GM21515 (cell line): ENCODE results near the gene SUMF1.
"Not testable (repeated sequence)": the region's sequence is repeated elsewhere in the genome, so short reads cannot be mapped to it uniquely, and the experiment has no call there.

ENCODE experiments used
- ATAC-seq: cut with Tn5 transposase; IDR thresholded peaks from one replicate; pipeline ENCODE4 v1.9.1; 2021; ENCODE audit not compliant: unreplicated experiment

The SUMF1 gene

GRCh38 chr3:4462369-4463040 is 4.6 kb downstream of the SUMF1 start:
- no peak for ATAC-seq

- no peak for ATAC-seq
Observed at GRCh38 chr3:4461468-4462090, 5.5 kb downstream of the SUMF1 start.

GRCh38 chr3:4460334-4460733 is 6.7 kb downstream of the SUMF1 start:
- ATAC-seq: no peak

DNA sequence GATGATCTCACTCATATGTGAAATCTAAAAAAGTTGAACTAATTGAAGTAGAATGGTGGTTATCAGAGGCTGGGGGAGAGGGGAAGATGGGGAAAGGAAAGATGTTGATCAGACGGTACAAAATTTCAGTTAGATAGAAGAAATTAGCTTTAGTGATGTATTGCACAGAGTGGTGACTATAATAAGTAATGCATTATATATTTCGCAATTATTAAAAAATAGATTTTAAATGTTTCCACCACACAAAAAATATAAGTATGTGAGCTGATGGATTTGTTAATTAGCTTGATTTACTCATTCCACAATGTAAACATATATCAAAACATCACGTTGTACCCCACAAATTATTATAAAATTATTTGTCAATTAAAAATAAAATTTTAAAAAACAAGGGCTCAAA is 8.1 kb downstream of the SUMF1 start:
- no peak for ATAC-seq

DNA sequence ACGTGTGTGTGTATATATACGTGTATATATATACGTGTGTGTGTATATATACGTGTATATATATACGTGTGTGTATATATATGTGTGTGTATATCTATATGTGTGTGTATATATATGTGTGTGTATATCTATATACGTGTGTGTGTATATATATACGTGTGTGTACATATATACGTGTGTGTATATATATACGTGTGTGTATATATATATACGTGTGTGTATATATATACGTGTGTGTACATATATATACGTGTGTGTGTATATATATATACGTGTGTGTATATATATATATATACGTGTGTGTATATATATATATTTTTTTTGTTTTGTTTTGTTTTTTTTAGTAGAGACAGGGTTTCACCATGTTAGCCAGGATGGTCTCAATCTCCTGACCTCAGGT is 10.3 kb downstream of the SUMF1 start:
- ATAC-seq: not testable (repeated sequence)

DNA sequence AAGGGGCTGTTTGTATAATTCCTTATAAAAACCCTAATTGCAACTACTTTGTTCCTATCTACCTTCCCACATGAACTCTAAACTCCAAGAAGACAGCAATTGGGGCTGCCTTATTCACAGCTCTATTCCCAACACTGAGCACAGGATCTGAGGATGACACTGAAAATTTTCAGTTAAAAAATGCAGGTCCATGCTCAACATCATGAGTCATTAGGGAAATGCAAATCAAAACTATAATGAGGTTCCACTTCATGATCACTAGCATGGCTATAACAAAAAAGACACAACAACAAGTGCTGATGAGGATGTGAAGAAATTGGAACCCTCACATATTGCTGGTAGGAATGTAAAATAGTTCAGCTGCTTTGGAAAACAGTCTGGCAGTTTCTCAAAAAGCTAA is 12.9 kb downstream of the SUMF1 start:
- no peak for ATAC-seq

DNA sequence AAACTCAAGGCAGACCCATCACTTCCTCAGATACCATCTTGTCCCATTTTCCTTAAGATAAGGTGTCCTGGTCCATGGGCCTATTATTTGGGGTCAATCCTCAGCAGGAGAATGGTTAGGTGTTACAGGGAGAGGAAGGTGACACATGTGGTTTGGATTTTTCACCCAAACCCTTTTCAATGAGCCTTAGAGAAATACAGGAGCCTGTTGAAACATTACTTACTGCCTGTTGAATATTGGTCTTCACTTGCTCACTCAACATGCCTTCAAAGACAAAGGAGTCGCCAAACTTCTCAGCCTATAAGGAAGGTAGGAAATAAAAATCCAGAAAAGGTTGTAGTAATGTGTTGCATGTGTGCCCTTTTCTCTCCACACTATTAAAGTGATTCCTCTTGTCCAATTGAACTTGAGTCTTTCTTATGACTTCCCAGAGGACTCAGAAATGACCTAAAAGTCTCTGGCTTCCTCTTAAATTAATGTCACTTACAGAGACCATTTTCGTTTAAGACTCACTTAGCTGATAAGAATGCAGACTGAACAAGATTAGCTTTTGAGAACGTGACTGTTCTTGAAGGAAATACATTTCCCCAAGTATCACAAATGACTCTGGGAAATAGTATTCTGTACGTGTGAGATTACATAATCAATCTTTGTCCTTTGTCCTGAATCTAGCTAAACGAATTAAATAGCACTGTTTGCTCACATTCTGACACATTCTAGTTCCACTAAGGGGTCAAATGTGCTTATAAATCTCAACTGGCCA is 17.8 kb downstream of the SUMF1 start:
- no peak for ATAC-seq

GRCh38 chr3:4448187-4448586 is 18.9 kb downstream of the SUMF1 start:
- no peak for ATAC-seq

GRCh38 chr3:4447295-4447999 is 19.6 kb downstream of the SUMF1 start:
- ATAC-seq: no peak

DNA sequence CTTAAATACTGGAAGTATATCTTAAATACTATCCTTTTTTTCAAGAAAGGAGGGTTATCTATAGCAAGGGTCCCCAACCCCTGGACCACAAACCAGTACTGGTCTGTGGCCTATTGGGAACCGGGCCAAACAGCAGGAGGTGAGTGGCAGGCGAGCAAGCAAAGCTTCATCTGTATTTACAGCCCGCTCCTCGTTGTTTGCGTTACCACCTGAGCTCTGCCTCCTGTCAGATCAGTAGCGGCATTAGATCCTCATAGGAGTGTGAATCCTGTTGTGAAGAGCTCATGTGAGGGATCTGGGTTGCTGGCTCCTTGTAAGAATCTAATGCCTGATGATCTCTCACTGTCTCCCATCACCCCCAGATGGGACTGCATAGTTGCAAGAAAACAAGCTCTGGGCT is 26.1 kb downstream of the SUMF1 start:
- no peak for ATAC-seq

DNA sequence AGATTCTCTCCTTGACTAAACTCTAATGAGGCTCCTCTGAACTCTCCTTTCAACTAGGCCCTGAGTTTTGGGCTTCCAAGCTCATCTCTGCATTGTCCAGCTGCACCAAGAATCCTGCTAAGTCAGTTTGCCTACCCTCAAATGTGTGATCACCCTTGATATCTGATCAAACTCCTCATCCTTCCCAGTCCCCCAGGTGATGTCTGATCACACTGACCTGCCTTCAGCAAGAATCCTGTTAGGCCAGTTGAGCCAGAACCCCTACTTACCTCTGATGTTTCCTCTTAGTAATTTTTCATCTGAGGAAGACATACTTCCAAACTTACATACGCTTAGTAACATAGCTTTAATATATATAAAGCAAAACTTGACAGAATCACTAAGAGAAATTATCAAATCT is 28.8 kb downstream of the SUMF1 start:
- ATAC-seq: no peak

GRCh38 chr3:4432259-4432658 is 34.8 kb downstream of the SUMF1 start:
- ATAC-seq: no peak

DNA sequence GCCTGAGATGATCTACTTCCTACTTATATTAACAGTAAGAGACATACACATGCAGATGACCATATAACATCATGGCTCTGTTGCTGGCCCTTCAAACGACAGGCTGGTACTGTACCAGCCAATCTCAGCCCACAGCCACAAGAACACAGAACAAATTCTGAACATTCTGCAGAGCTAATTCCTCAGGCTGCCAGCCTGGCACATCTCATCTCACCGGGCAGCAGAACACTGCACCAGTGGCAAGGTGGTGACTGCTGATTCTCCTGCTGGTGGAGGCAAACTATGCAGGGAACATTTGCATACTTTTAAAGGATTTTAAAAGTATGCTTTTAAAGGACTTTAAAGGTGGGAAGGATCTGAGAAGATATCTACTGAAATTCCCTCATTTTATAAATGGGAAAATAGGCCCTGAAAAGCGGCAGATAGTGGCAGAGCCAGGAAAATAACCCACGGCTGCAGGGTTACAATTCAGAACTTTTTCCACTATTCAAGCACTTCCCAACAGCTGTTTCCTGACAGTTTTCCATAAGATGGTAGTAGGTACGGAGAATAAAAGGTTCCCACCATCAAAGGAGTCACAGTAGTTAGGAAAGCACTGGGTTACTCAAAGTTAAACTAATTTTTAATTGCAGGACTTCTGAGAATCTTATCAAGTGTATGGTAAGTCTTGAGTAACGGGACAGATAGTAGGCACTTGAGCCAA is 37.3 kb downstream of the SUMF1 start:
- no peak for ATAC-seq

- ATAC-seq: peak; percentile 73
Observed at GRCh38 chr3:4426782-4427344, 40.2 kb downstream of the SUMF1 start.

GRCh38 chr3:4426261-4426781 is 40.7 kb downstream of the SUMF1 start:
- no peak for ATAC-seq

- no peak for ATAC-seq
Observed at GRCh38 chr3:4425707-4426106, 41.4 kb downstream of the SUMF1 start.

DNA sequence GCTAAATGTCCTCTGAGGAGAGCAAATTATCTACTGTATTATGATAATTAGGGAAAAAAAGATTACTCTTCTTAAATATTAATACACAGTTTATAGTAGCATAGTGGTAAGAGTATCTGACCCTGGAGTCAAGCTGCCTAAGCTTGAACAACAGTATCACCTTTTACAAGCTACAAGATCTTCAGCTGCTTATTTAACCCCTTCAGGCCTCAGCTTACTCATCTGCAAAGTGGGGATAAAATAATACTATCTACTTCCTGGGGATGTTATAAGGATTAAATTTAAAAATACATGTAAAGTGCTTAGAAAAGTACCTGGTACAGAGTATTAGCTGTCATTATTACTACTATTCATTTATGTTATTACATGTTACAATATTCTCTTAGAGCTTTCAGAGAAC is 42.0 kb downstream of the SUMF1 start:
- no peak for ATAC-seq

DNA sequence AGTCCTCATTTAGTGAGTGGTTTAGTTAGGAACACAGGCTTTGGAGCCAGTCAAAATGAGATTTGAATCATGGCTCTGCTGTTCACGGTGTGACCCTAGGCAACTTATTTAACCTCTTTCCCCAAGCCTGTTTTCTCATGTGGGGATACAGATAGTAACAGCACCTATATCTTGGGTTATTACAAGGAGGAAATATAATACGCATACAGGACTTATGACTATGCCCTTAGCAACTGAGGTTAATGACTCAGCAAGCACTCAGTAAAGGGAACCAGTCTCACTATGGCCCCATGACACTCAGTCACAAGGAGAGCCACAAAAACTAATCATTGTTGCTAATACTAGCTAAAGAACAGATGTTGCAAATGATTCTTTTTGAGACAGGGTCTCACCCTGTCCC is 45.9 kb downstream of the SUMF1 start:
- peak; percentile 56 for ATAC-seq

DNA sequence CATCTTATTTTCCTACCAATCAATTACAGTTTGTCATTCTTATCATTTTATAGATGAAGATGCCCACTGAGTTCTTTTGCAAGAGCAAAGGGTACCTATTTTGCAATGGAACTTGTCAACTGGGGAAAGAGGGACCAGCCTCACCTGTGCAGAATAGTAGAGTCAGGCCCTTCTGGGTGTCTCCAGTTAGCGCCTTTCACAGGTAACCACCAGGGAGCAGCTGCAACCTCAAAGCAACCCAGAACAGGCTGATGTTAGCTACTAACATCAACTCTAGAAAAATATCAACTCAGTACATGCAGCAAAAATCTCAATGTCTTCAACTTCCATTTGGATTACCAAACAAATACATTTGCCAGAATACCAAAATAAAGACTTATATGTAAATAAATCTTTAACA is 47.1 kb downstream of the SUMF1 start:
- no peak for ATAC-seq

- ATAC-seq: no peak
Observed at GRCh38 chr3:4419386-4419785, 47.7 kb downstream of the SUMF1 start.
